MM.1S (cell line): ENCODE data around the gene LRRTM4.

Experiments
- DNase-seq: peaks from one replicate; pipeline ENCODE4 v3.0.0-alpha.2; 2015
- H2AFZ ChIP-seq: fragments of 300-600 bp; sonication (generic); 2 replicates; pipeline ENCODE4 v1.6.0; 2016; ENCODE audit warnings: antibody characterized with exemption, low read length
- H3F3A ChIP-seq: fragments of 300-600 bp; sonication (generic); 2 replicates; pipeline ENCODE4 v1.6.1; 2016; ENCODE audit warnings: mild to moderate bottlenecking, antibody characterized with exemption, low read length, moderate library complexity, mixed read lengths; ENCODE audit not compliant: insufficient read depth
- H3K27ac ChIP-seq: fragments of 300-600 bp; sonication (generic); 2 replicates; pipeline ENCODE4 v1.5.1; 2016; ENCODE audit warnings: mild to moderate bottlenecking, low read length
- H3K27me3 ChIP-seq: fragments of 300-600 bp; sonication (generic); replicated peaks from 2 replicates; pipeline ENCODE4 v1.6.0; 2016; ENCODE audit warnings: low read length; ENCODE audit not compliant: insufficient read depth
- H3K36me3 ChIP-seq: fragments of 300-600 bp; sonication (generic); replicated peaks from 2 replicates; pipeline ENCODE4 v1.6.1; 2016; ENCODE audit warnings: mild to moderate bottlenecking, low read length, mixed read lengths; ENCODE audit not compliant: insufficient read depth
- H3K4me1 ChIP-seq: fragments of 300-600 bp; sonication (generic); 2 replicates; pipeline ENCODE4 v1.6.1; 2016; ENCODE audit warnings: low read length, mixed read lengths
- H3K4me2 ChIP-seq: fragments of 300-600 bp; sonication (generic); 2 replicates; pipeline ENCODE4 v1.6.0; 2016; ENCODE audit warnings: low read depth, low read length
- H3K4me3 ChIP-seq: fragments of 300-600 bp; sonication (generic); 2 replicates; pipeline ENCODE4 v1.5.1; 2016; ENCODE audit warnings: low read length, mixed read lengths
- H3K79me2 ChIP-seq: fragments of 300-600 bp; sonication (generic); 2 replicates; pipeline ENCODE4 v1.6.1; 2016; ENCODE audit warnings: mixed run types, low read length, mixed read lengths
- H3K9ac ChIP-seq: fragments of 300-600 bp; sonication (generic); 2 replicates; pipeline ENCODE4 v1.6.1; 2016; ENCODE audit warnings: low read length, mixed read lengths
- H3K9me2 ChIP-seq: fragments of 300-600 bp; sonication (generic); replicated peaks from 2 replicates; pipeline ENCODE4 v1.6.1; 2016; ENCODE audit warnings: mild to moderate bottlenecking, low read length, mixed read lengths; ENCODE audit not compliant: insufficient read depth
- H3K9me3 ChIP-seq: fragments of 300-600 bp; sonication (generic); replicated peaks from 2 replicates; pipeline ENCODE4 v1.6.1; 2016; ENCODE audit warnings: mild to moderate bottlenecking, low read length, mixed read lengths; ENCODE audit not compliant: insufficient read depth
- H4K20me1 ChIP-seq: fragments of 300-600 bp; sonication (generic); 2 replicates; pipeline ENCODE4 v1.6.1; 2016; ENCODE audit warnings: mild to moderate bottlenecking, low read length, moderate library complexity, mixed read lengths; ENCODE audit not compliant: insufficient read depth
- EZH2 ChIP-seq: fragments of 300-600 bp; sonication (generic); optimal IDR thresholded peaks from 2 replicates; pipeline ENCODE3; 2017; ENCODE audit warnings: low read depth, mild to moderate bottlenecking, antibody characterized with exemption, low read length, mixed read lengths
- EZH2phosphoT487 ChIP-seq: fragments of 300-600 bp; sonication (generic); IDR thresholded peaks from 2 replicates; pipeline ENCODE4 v1.6.1; 2018; ENCODE audit warnings: antibody characterized with exemption, low read length
- TF ChIP-seq, protein P1 (sequence below): fragments of 300-600 bp; sonication (generic); IDR thresholded peaks from 2 replicates; pipeline ENCODE4 v1.5.1; 2016; ENCODE audit warnings: antibody characterized with exemption, low read length, mixed read lengths

LRRTM4 gene

GRCh38 chr2:77155511-77155910 is 366.7 kb downstream of the LRRTM4 start:
- Histone ChIP-seq H3K27me3 (no peaks in the 10 kb centered on the region), H3K4me1 (no peaks in the 10 kb centered on the region), H3F3A (no peaks in the 10 kb centered on the region), H3K9ac (no peak overlapping the region), H3K27ac (no peak overlapping the region), H3K9me2 (no peaks in the 10 kb centered on the region), H3K4me2 (no peak overlapping the region), H3K9me3 (no peaks in the 10 kb centered on the region), H3K36me3 (no peaks in the 10 kb centered on the region), H3K4me3 (no peak overlapping the region), H2AFZ (no peak overlapping the region), H3K79me2 (no peaks in the 10 kb centered on the region), H4K20me1 (no peaks in the 10 kb centered on the region)
- TF ChIP-seq EZH2phosphoT487: no peak
- TF ChIP-seq, protein P1, sequence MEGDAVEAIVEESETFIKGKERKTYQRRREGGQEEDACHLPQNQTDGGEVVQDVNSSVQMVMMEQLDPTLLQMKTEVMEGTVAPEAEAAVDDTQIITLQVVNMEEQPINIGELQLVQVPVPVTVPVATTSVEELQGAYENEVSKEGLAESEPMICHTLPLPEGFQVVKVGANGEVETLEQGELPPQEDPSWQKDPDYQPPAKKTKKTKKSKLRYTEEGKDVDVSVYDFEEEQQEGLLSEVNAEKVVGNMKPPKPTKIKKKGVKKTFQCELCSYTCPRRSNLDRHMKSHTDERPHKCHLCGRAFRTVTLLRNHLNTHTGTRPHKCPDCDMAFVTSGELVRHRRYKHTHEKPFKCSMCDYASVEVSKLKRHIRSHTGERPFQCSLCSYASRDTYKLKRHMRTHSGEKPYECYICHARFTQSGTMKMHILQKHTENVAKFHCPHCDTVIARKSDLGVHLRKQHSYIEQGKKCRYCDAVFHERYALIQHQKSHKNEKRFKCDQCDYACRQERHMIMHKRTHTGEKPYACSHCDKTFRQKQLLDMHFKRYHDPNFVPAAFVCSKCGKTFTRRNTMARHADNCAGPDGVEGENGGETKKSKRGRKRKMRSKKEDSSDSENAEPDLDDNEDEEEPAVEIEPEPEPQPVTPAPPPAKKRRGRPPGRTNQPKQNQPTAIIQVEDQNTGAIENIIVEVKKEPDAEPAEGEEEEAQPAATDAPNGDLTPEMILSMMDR: no peak
- no peak for TF ChIP-seq EZH2
- no peak for DNase-seq

GRCh38 chr2:77149565-77149964 is 372.6 kb downstream of the LRRTM4 start:
- no peaks in the 10 kb centered on the region for H3K79me2 ChIP-seq
- H3K4me3 ChIP-seq: no peak overlapping the region
- H3F3A ChIP-seq: no peaks in the 10 kb centered on the region
- no peak overlapping the region for H3K4me2 ChIP-seq
- no peaks in the 10 kb centered on the region for H3K27me3 ChIP-seq
- no peak overlapping the region for H2AFZ ChIP-seq
- H4K20me1 ChIP-seq: no peaks in the 10 kb centered on the region
- TF ChIP-seq EZH2 (no peak), EZH2phosphoT487 (no peak)
- TF ChIP-seq, protein P1: no peak
- H3K9ac ChIP-seq: no peak overlapping the region
- H3K27ac ChIP-seq: no peak overlapping the region
- no peaks in the 10 kb centered on the region for H3K36me3 ChIP-seq
- DNase-seq: no peak
- no peaks in the 10 kb centered on the region for H3K4me1 ChIP-seq
- H3K9me3 ChIP-seq: no peaks in the 10 kb centered on the region
- H3K9me2 ChIP-seq: no peaks in the 10 kb centered on the region

DNA sequence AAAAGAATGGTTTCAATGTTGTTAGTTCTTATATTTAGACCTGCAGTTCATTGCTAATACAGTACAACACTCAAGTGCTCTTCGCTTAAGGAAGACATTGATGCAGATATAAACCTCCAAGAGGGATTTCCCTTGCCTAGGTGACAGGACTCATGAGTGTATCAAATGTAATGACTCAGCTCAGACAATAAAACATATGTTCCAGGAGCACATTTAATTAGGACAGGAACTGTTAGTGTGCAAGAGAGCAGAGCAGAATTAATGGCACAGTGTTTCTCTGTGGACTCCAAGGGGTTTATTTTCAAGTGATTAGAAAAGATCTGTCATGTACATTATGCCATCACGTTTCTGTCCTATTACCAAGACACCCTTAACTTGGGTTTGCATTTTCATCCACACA is 375.0 kb downstream of the LRRTM4 start:
- H3K4me3 ChIP-seq: no peak overlapping the region
- TF ChIP-seq EZH2phosphoT487 (no peak), EZH2 (no peak)
- TF ChIP-seq, protein P1: no peak
- H2AFZ ChIP-seq: no peak overlapping the region
- H3K79me2 ChIP-seq: no peaks in the 10 kb centered on the region
- DNase-seq: no peak
- H3K4me1 ChIP-seq: no peaks in the 10 kb centered on the region
- H3K27me3 ChIP-seq: no peaks in the 10 kb centered on the region
- H3K4me2 ChIP-seq: no peak overlapping the region
- no peaks in the 10 kb centered on the region for H3K9me3 ChIP-seq
- H3K9ac ChIP-seq: no peak overlapping the region
- H3F3A ChIP-seq: no peaks in the 10 kb centered on the region
- H3K9me2 ChIP-seq: no peaks in the 10 kb centered on the region
- no peaks in the 10 kb centered on the region for H4K20me1 ChIP-seq
- no peak overlapping the region for H3K27ac ChIP-seq
- no peaks in the 10 kb centered on the region for H3K36me3 ChIP-seq
